HG03571 (cell line): ENCODE data around the gene PPM1F.

Experiments used
- ATAC-seq: cut with Tn5 transposase; IDR thresholded peaks from one replicate; pipeline ENCODE4 v1.9.1; 2021; ENCODE audit not compliant: unreplicated experiment

PPM1F gene

GRCh38 chr22:21961127-21961867 is 8.6 kb upstream of the PPM1F start:
- no peak for ATAC-seq

- ATAC-seq = no peak
Observed at GRCh38 chr22:21960200-21961126, 7.8 kb upstream of the PPM1F start.

GRCh38 chr22:21959274-21960074 is 6.8 kb upstream of the PPM1F start:
- no peak for ATAC-seq

- no peak for ATAC-seq
Observed at GRCh38 chr22:21958360-21959273, 6.0 kb upstream of the PPM1F start.

- no peak for ATAC-seq
Observed at GRCh38 chr22:21951931-21952465, 650 bp downstream of the PPM1F start.

GRCh38 chr22:21951062-21951461 is 1.6 kb downstream of the PPM1F start:
- ATAC-seq = no peak

GRCh38 chr22:21949948-21950347 is 2.7 kb downstream of the PPM1F start:
- no peak for ATAC-seq

- no peak for ATAC-seq
Observed at GRCh38 chr22:21949569-21949918, 3.1 kb downstream of the PPM1F start.

- ATAC-seq = no peak
Observed at GRCh38 chr22:21948824-21949568, 3.7 kb downstream of the PPM1F start.

- no peak for ATAC-seq
Observed at GRCh38 chr22:21948390-21948789, 4.3 kb downstream of the PPM1F start.

- ATAC-seq = no peak
Observed at GRCh38 chr22:21947040-21948014, 5.3 kb downstream of the PPM1F start.

- no peak for ATAC-seq
Observed at GRCh38 chr22:21946262-21946925, 6.3 kb downstream of the PPM1F start.

GRCh38 chr22:21945453-21946261 is 7.0 kb downstream of the PPM1F start:
- no peak for ATAC-seq

- ATAC-seq = no peak
Observed at GRCh38 chr22:21944871-21945270, 7.8 kb downstream of the PPM1F start.

GRCh38 chr22:21943571-21944448 is 8.8 kb downstream of the PPM1F start:
- ATAC-seq = no peak
